GM21786 (cell line): ENCODE data around the gene CCDC43.

Source experiments
- ATAC-seq: cut with Tn5 transposase; IDR thresholded peaks from one replicate; pipeline ENCODE4 v1.9.1; 2021; ENCODE audit not compliant: unreplicated experiment

The CCDC43 gene

DNA sequence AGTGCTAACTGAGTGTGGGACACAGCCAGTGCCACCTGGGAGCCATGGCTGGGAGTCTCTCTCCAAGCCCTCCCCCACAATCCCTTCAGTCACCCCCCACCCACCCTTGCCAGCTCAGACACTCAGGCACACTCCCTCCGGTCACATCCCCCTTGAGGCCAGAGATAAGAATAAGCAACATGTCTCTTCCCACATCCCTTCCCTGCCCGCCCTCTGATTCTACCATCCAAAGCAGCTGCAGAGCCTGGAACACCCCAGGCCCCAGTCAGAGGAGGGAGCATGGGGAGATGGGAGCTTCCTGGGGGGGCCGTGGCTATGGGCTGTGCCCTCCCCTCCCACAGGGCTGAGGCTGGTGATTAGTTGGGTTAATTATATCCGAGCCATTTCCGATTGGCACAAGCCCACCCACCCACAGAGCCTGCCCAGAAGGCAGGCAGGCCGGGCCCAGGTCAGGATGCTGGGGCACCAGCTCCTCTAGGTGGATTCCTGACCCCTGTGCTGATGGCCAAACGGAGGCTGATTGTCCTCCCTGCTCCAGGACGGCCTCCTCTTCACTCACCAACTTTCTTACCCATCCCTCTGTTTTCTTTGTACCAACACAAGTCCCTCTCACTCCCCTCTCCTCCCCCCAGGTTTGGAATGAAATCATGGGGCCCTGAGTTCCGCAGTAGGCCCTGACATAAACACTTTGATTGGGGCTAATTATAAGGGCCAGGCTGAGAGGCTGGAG is 61.9 kb downstream of the CCDC43 start:
- ATAC-seq = no peak
